Chondrocyte (in vitro differentiated cells): ENCODE data around the gene SERPINI1. TPM values are rescaled to one million over a fixed set of nuclear protein-coding genes. Genes with fewer than 3 reads are reported as not detected.

Experiments
- DNase-seq: peaks from one replicate; pipeline ENCODE4 v3.0.0; 2021; ENCODE audit warnings: mixed read lengths, low spot score
- H3K27ac Mint-ChIP-seq: one replicate; pipeline ENCODE4 v1.8.0; 2021; ENCODE audit warnings: mild to moderate bottlenecking, moderate library complexity, mixed read lengths; ENCODE audit not compliant: unreplicated experiment
- H3K27me3 Mint-ChIP-seq: 2 replicates; pipeline ENCODE4 v1.8.0; 2021; ENCODE audit warnings: low read depth, mixed read lengths
- H3K36me3 Mint-ChIP-seq: 2 replicates; pipeline ENCODE4 v1.8.0; 2021; ENCODE audit warnings: low read depth, mixed read lengths
- H3K4me1 Mint-ChIP-seq: 2 replicates; pipeline ENCODE4 v1.8.0; 2021; ENCODE audit warnings: low read depth, mild to moderate bottlenecking, mixed read lengths
- H3K4me3 Mint-ChIP-seq: one replicate; pipeline ENCODE4 v1.8.0; 2021; ENCODE audit warnings: mild to moderate bottlenecking, moderate library complexity, mixed read lengths; ENCODE audit not compliant: unreplicated experiment
- H3K9me3 Mint-ChIP-seq: 2 replicates; pipeline ENCODE4 v1.8.0; 2021; ENCODE audit warnings: low read depth, mixed read lengths
- CTCF ChIP-seq: fragments of 200-600 bp; sonication (generic); IDR thresholded peaks from 2 replicates; pipeline ENCODE4 v1.5.0; 2021; ENCODE audit warnings: antibody characterized with exemption, mild to moderate bottlenecking, moderate library complexity
- total RNA-seq: library from RNA; stranded (reverse); gene quantifications from 3 replicates; pipeline ENCODE4 v1.2.1, GENCODE V29; 2021

Gene SERPINI1
- total RNA-seq, 1 donor from 2014 or later: 2.5 TPM

- Mint-ChIP-seq H3K36me3 (no peaks in the 10 kb centered on the region), H3K27me3 (peaks cover 20% of the 10 kb centered on the region), H3K4me3 (no peak overlapping the region), H3K4me1 (no peaks in the 10 kb centered on the region), H3K9me3 (no peaks in the 10 kb centered on the region), H3K27ac (no peak overlapping the region)
- DNase-seq: no peak
- no peak for TF ChIP-seq CTCF
Measured at GRCh38 chr3:167783781-167784180, 48.3 kb downstream of the SERPINI1 start.

GRCh38 chr3:167785790-167786189, 50.3 kb downstream of the SERPINI1 start:
- H3K36me3 Mint-ChIP-seq: no peaks in the 10 kb centered on the region
- no peaks in the 10 kb centered on the region for H3K9me3 Mint-ChIP-seq
- no peak for DNase-seq
- no peak overlapping the region for H3K4me3 Mint-ChIP-seq
- peaks cover 18% of the 10 kb centered on the region for H3K27me3 Mint-ChIP-seq
- no peaks in the 10 kb centered on the region for H3K4me1 Mint-ChIP-seq
- TF ChIP-seq CTCF: no peak
- no peak overlapping the region for H3K27ac Mint-ChIP-seq

GRCh38 chr3:167787440-167787839, 51.9 kb downstream of the SERPINI1 start:
- H3K4me1 Mint-ChIP-seq: no peaks in the 10 kb centered on the region
- no peak for TF ChIP-seq CTCF
- H3K27ac Mint-ChIP-seq: no peak overlapping the region
- DNase-seq: no peak
- peaks cover 22% of the 10 kb centered on the region for H3K27me3 Mint-ChIP-seq
- H3K36me3 Mint-ChIP-seq: no peaks in the 10 kb centered on the region
- H3K4me3 Mint-ChIP-seq: no peak overlapping the region
- H3K9me3 Mint-ChIP-seq: no peaks in the 10 kb centered on the region

GRCh38 chr3:167798443-167798842, 62.9 kb downstream of the SERPINI1 start:
- no peak for DNase-seq

GRCh38 chr3:167808910-167809309, 73.4 kb downstream of the SERPINI1 start:
- peaks cover 13% of the 10 kb centered on the region for H3K4me1 Mint-ChIP-seq
- DNase-seq: no peak
- no peak overlapping the region for H3K27ac Mint-ChIP-seq
- H3K4me3 Mint-ChIP-seq: no peak overlapping the region
- no peak for TF ChIP-seq CTCF
- H3K27me3 Mint-ChIP-seq: peaks cover 8% of the 10 kb centered on the region
- H3K9me3 Mint-ChIP-seq: no peaks in the 10 kb centered on the region
- H3K36me3 Mint-ChIP-seq: no peaks in the 10 kb centered on the region

More at GRCh38 chr3:167798443-167798842, 62.9 kb downstream of the SERPINI1 start:
- TF ChIP-seq CTCF: no peak
- no peaks in the 10 kb centered on the region for H3K36me3 Mint-ChIP-seq
- H3K9me3 Mint-ChIP-seq: no peaks in the 10 kb centered on the region
- no peaks in the 10 kb centered on the region for H3K27me3 Mint-ChIP-seq
- no peak overlapping the region for H3K4me3 Mint-ChIP-seq
- no peak overlapping the region for H3K27ac Mint-ChIP-seq
- H3K4me1 Mint-ChIP-seq: no peaks in the 10 kb centered on the region
